HTR-8/SVneo (cell line): ENCODE results near the gene INSIG2.

Experiments used
- DNase-seq: peaks from one replicate; pipeline ENCODE4 v3.0.0; 2011; ENCODE audit warnings: low spot score, mixed read lengths; ENCODE audit not compliant: insufficient read length
- FAIRE-seq: peaks from 2 replicates; lab custom pipeline; 2011; peaks lifted over from hg19 to GRCh38; lab: Jason Lieb, UNC

Gene INSIG2

GRCh38 chr2:118088051-118089024 lies at the start of gene INSIG2:
INSIG2 (plus strand) TSS chr2:118088471; CDS start chr2:118096557, 8,086 bp downstream.
- DNase-seq (peak; percentile 93), FAIRE-seq (peak; percentile 97)

GRCh38 chr2:118040891-118041290 lies 47.4 kb upstream of the INSIG2 start:
- FAIRE-seq (no peak), DNase-seq (no peak)

DNA sequence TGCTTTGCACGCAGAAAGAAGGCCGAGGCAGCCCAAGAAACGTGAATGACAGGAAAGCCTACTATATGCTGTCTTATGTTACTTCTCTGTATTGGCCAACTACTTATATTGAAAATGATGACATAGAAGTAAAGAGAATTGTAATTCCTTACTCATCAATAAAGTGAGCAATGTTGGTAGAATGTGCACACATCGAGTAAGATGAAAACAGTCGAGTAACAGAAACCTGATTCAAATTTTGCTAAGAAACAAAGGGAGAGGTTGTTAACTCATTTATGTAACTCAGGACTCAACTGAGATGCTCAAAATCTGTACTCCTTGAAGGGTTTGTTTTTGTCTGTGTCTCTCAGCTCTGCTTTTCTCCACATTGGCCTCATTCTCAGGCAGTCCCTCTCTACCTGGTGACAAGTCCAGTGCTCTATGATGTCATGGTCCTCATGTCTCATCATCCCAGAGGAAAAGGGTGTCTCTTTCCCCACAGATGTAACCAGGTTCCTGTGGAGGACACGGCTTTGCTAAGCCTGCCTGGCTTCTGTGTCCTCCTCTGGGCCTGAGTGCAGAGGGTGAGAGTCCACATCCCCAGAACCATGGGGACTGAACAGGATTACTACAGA lies 44.1 kb upstream of the INSIG2 start:
- no peak for DNase-seq
- FAIRE-seq, result no peak

DNA sequence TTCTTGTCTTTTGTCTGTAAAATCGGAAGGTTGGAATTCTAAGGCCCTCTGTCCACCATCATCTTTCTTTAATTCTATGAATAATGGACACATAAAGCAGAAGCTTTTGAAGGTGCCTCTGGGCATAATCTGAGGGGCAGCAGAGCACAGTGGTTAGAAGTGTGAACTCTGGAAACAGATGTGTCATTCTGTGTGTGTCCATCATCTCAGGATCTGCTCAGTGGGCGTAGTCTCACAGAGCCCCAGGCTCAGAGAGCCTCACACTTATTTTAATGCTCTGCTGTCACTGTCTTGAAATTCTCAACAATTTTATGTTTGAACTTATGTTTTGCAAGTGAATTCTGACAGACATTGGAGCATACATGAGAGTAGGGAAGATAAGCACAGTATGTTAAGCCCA lies 43.4 kb upstream of the INSIG2 start:
- FAIRE-seq (no peak), DNase-seq (no peak)

GRCh38 chr2:118045286-118045685 lies 43.0 kb upstream of the INSIG2 start:
- DNase-seq (no peak), FAIRE-seq (no peak)

DNA sequence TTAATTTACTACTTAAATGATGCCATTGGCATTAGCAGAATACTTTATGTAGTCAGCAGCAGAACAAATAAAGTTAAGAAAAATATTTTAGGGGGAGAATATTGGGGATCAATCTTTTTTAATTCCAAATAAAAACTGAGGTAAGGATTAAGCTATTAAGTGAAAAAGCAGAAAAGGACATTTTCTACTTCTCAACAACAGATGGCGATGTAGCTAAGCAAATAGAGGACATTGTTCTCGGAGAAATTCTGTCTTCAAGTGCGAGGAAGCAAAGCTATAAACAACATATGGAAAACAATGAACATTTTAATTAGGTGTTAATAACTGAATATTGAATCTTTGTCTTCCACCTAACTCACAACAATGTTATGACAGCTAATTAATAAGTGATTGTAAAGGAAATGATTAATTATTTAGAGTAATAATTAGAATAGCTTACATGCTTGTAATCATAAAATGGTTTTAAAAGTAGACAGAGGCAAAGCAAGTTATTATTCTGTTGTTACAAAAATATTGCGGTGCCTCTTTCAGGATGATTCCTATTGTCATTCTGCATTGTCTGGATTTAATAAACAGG lies 41.5 kb upstream of the INSIG2 start:
- peak; percentile 39 for DNase-seq
- no peak for FAIRE-seq

GRCh38 chr2:118047380-118047826 lies 40.9 kb upstream of the INSIG2 start:
- DNase-seq (no peak), FAIRE-seq (no peak)

GRCh38 chr2:118048401-118048800 lies 39.9 kb upstream of the INSIG2 start:
- DNase-seq (no peak), FAIRE-seq (no peak)

GRCh38 chr2:118049140-118049815 lies 39.0 kb upstream of the INSIG2 start:
- FAIRE-seq (no peak), DNase-seq (no peak)

DNA sequence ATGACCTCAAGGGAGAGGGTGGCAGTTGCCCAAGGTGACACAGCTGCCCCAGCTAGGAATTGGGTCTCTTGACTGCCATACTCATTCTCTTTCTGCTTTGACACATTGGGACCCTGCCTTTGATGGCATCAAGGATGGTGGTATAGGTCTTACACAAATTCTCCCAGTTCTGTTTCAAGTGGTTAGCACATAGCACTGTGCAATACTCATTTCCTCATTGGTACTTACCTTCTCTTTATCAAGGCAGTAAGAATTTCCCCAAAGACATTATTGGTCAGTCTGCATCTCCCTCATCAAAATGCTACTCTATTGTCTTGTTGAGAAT lies 38.5 kb upstream of the INSIG2 start:
- FAIRE-seq (no peak), DNase-seq (no peak)

DNA sequence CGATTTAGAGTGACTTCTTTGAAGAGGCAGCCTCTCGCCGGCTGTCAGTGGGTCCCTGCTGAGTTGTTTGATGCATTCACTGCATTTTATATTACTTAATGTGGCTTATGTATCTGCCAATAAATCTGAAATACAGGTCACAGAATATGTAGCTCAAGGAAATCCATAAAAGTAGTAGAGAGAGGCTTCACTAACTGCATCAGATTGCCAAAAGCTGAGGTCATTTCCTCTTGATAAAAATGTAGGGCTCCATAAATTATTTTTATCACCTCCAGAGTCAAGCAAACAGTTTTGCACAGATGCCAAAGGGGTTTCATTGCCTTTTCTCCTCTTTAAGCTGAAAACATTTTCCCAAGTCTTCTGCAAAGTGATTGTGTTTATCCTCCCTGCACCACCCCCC lies 37.9 kb upstream of the INSIG2 start:
- FAIRE-seq, result no peak
- no peak for DNase-seq

DNA sequence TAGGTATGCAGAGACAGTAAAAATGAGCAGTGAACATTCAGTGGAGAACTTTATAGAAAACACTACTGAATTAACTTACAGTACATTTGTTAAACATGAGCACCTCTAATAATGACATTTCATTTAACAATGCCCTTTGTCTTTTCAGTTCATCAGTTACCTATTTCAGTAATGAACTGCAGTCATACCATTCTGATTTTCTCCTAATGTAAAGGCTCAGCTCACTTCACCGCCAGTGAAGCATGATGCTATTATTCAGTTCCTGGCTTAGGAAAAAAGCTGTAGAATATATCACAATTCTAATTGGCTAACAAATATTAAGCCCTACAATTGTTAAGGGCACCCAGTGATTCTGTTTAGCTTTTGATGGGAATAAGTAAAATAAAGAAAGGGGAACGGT lies 37.3 kb upstream of the INSIG2 start:
- no peak for DNase-seq
- no peak for FAIRE-seq

- DNase-seq, result no peak
- no peak for FAIRE-seq
Observed at GRCh38 chr2:118051826-118052358, 36.4 kb upstream of the INSIG2 start.

- no peak for DNase-seq
- no peak for FAIRE-seq
Observed at GRCh38 chr2:118052474-118052873, 35.8 kb upstream of the INSIG2 start.

- no peak for DNase-seq
Observed at GRCh38 chr2:118053681-118054080, 34.6 kb upstream of the INSIG2 start.

GRCh38 chr2:118054213-118055008 lies 33.9 kb upstream of the INSIG2 start:
- FAIRE-seq (no peak), DNase-seq (no peak)

More at GRCh38 chr2:118053681-118054080, 34.6 kb upstream of the INSIG2 start:
- FAIRE-seq, result no peak

DNA sequence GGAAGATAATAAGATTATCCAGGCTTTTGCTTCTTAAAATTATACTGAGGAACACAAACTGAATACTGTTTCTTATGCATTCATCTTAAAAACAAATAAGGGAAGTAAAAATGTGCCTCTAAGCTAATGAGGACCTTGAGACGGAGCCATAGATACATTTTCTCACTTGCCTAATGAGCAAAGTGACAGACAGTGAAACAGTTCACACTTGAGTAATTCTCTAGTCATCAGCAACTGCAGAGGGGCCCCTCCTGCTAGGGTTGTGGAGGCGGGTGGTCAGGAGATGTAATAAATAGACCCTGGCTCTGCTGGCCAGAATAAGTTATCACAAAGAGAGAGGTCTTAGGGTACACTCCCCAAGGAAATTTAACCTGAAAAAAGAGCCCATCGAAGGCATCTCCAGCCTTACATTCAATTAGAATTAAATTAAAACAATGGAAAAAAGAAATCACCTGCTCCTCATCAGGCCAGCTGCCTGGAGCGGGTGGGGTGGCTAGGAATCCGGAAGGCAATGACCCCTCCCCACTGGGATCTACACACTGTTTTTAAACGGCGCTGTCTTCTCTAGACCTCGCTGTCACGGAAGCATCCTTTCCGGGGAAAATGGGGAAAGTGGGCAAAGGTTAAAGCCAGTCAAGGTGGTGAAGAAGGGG lies 32.6 kb upstream of the INSIG2 start:
- no peak for FAIRE-seq

GRCh38 chr2:118056165-118056534 lies 32.1 kb upstream of the INSIG2 start:
- no peak for FAIRE-seq
- no peak for DNase-seq

More for the DNA sequence above, 32.6 kb upstream of the INSIG2 start:
- no peak for DNase-seq

DNA sequence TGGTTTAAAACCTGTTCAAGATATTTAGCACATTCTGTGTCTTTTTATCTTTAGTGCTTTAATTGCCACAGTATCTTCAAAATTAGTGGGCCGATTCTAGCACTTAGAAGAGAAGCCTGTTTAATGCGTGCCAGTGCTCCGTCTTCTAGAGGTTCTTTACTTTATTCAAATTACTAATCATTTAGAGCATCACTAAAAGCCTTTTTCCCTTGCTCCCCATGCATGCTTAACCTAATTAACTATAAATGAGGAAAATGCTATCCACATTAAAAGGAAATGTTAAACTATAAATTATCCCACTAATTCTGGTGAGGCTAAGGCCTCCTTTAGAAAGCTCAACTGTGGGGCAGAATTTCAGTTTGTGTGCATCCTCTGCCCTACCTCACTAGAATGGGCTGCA lies 31.5 kb upstream of the INSIG2 start:
- DNase-seq (no peak), FAIRE-seq (no peak)
